Ectodermal cell (in vitro differentiated cells): ENCODE data around the gene ATP6V1C2.

Experiments used
- H3K27ac ChIP-seq: 2 replicates; pipeline ENCODE4 v1.7.0; 2013; ENCODE audit warnings: mild to moderate bottlenecking, low read depth, low read length; ENCODE audit not compliant: insufficient read depth, poor library complexity, severe bottlenecking
- H3K27me3 ChIP-seq: 2 replicates; pipeline ENCODE4 v1.7.0; 2013; ENCODE audit warnings: mild to moderate bottlenecking, low read length; ENCODE audit not compliant: insufficient read depth, control insufficient read depth, poor library complexity, severe bottlenecking
- H3K36me3 ChIP-seq: one replicate; pipeline ENCODE4 v1.7.0; 2013; ENCODE audit warnings: low read length; ENCODE audit not compliant: control insufficient read depth, insufficient read depth
- H3K4me1 ChIP-seq: one replicate; pipeline ENCODE4 v1.7.0; 2013; ENCODE audit warnings: low read length; ENCODE audit not compliant: control insufficient read depth, insufficient read depth
- H3K4me3 ChIP-seq: 2 replicates; pipeline ENCODE4 v1.7.0; 2013; ENCODE audit warnings: low read depth, low read length, control low read depth; ENCODE audit not compliant: insufficient read depth
- H3K9me3 ChIP-seq: 2 replicates; pipeline ENCODE4 v1.7.0; 2013; ENCODE audit warnings: mild to moderate bottlenecking, low read length, moderate library complexity; ENCODE audit not compliant: control insufficient read depth
- WGBS, 2 experiments: methylation state at CpG; one replicate each; pipeline ENCODE4 v1.1.7; 2013; ENCODE audit warnings: missing lambda C conversion rate in 2 of 2; 5-methylcytosine and 5-hydroxymethylcytosine counted together

ATP6V1C2 gene

GRCh38 chr2:10704034-10704594 is 17.3 kb upstream of the ATP6V1C2 start:
- Histone ChIP-seq H3K27me3 (peaks cover 4% of the 10 kb centered on the region), H3K4me3 (no peak overlapping the region), H3K9me3 (no peaks in the 10 kb centered on the region), H3K36me3 (no peaks in the 10 kb centered on the region), H3K27ac (no peak overlapping the region), H3K4me1 (no peaks in the 10 kb centered on the region)
- 89 to 91% methylated on average over 9 of the region's 9 CpGs for WGBS, 2 experiments

GRCh38 chr2:10706033-10706432 is 15.4 kb upstream of the ATP6V1C2 start:
- Histone ChIP-seq H3K27ac (no peak overlapping the region), H3K36me3 (no peaks in the 10 kb centered on the region), H3K4me1 (no peaks in the 10 kb centered on the region), H3K4me3 (no peak overlapping the region), H3K27me3 (peaks cover 4% of the 10 kb centered on the region), H3K9me3 (no peaks in the 10 kb centered on the region)
- 89 to 92% methylated on average over 5 of the region's 5 CpGs for WGBS, 2 experiments

- no peak overlapping the region for H3K4me3 ChIP-seq
- no peaks in the 10 kb centered on the region for H3K9me3 ChIP-seq
- H3K4me1 ChIP-seq = no peaks in the 10 kb centered on the region
- H3K27ac ChIP-seq = no peak overlapping the region
- 85 to 86% methylated on average over 10 of the region's 10 CpGs for WGBS, 2 experiments
- H3K27me3 ChIP-seq = peaks cover 4% of the 10 kb centered on the region
- H3K36me3 ChIP-seq = no peaks in the 10 kb centered on the region
Measured at GRCh38 chr2:10707831-10708230, 13.6 kb upstream of the ATP6V1C2 start.

GRCh38 chr2:10709290-10709939 is 12.0 kb upstream of the ATP6V1C2 start:
- Histone ChIP-seq H3K36me3 (no peaks in the 10 kb centered on the region), H3K27me3 (peaks cover 4% of the 10 kb centered on the region), H3K4me3 (no peak overlapping the region), H3K27ac (no peak overlapping the region), H3K9me3 (no peaks in the 10 kb centered on the region), H3K4me1 (no peaks in the 10 kb centered on the region)
- 30 to 36% methylated on average over 7 of the region's 7 CpGs for WGBS, 2 experiments

- Histone ChIP-seq H3K4me3 (no peak overlapping the region), H3K27me3 (peaks cover 18% of the 10 kb centered on the region), H3K4me1 (no peaks in the 10 kb centered on the region), H3K9me3 (no peaks in the 10 kb centered on the region), H3K27ac (no peak overlapping the region), H3K36me3 (no peaks in the 10 kb centered on the region)
- WGBS, 2 experiments = 63 to 70% methylated on average over 10 of the region's 10 CpGs
Measured at GRCh38 chr2:10712185-10712809, 9.1 kb upstream of the ATP6V1C2 start.

- no peaks in the 10 kb centered on the region for H3K36me3 ChIP-seq
- H3K4me3 ChIP-seq = no peak overlapping the region
- 80 to 81% methylated on average over 2 of the region's 2 CpGs for WGBS, 2 experiments
- no peaks in the 10 kb centered on the region for H3K9me3 ChIP-seq
- no peaks in the 10 kb centered on the region for H3K4me1 ChIP-seq
- H3K27ac ChIP-seq = no peak overlapping the region
- peaks cover 57% of the 10 kb centered on the region for H3K27me3 ChIP-seq
Measured at GRCh38 chr2:10716581-10716980, 4.8 kb upstream of the ATP6V1C2 start.

- Histone ChIP-seq H3K36me3 (no peaks in the 10 kb centered on the region), H3K4me1 (peaks cover 4% of the 10 kb centered on the region), H3K27me3 (peaks cover 68% of the 10 kb centered on the region), H3K4me3 (no peak overlapping the region), H3K27ac (no peak overlapping the region), H3K9me3 (no peaks in the 10 kb centered on the region)
- WGBS, 2 experiments = 78 to 86% methylated on average over 4 of the region's 4 CpGs
Measured at GRCh38 chr2:10717628-10718027, 3.8 kb upstream of the ATP6V1C2 start.

- no peaks in the 10 kb centered on the region for H3K9me3 ChIP-seq
- H3K4me3 ChIP-seq = no peak overlapping the region
- 79 to 81% methylated on average over 7 of the region's 7 CpGs for WGBS, 2 experiments
- no peak overlapping the region for H3K27ac ChIP-seq
- no peaks in the 10 kb centered on the region for H3K36me3 ChIP-seq
- peaks cover 95% of the 10 kb centered on the region for H3K27me3 ChIP-seq
- peaks cover 4% of the 10 kb centered on the region for H3K4me1 ChIP-seq
Measured at GRCh38 chr2:10720306-10720705, 1.1 kb upstream of the ATP6V1C2 start.

- Histone ChIP-seq H3K36me3 (no peaks in the 10 kb centered on the region), H3K27ac (no peak overlapping the region), H3K4me3 (peak overlapping the region; percentile 37), H3K4me1 (peaks cover 4% of the 10 kb centered on the region), H3K9me3 (no peaks in the 10 kb centered on the region), H3K27me3 (peaks cover 99% of the 10 kb centered on the region)
- 13 to 14% methylated on average over 38 to 39 of the region's 39 CpGs for WGBS, 2 experiments
Measured at GRCh38 chr2:10720947-10721395, 459 bp upstream of the ATP6V1C2 start.

- peaks cover 4% of the 10 kb centered on the region for H3K4me1 ChIP-seq
- WGBS, 2 experiments = 27 to 30% methylated on average over 5 to 7 of the region's 7 CpGs
- no peaks in the 10 kb centered on the region for H3K9me3 ChIP-seq
- no peak overlapping the region for H3K27ac ChIP-seq
- H3K36me3 ChIP-seq = no peaks in the 10 kb centered on the region
- peak overlapping the region; percentile 37 for H3K4me3 ChIP-seq
- H3K27me3 ChIP-seq = peaks cover 89% of the 10 kb centered on the region
Measured at GRCh38 chr2:10722252-10722825, 909 bp downstream of the ATP6V1C2 start.
